SU-DHL-6 (cell line): Measurements from ENCODE around the gene WASL.

Experiments
- CTCF ChIP-seq: fragments of 200-600 bp; sonication (generic); IDR thresholded peaks from one replicate; pipeline ENCODE4 v1.5.1; 2017; ENCODE audit warnings: antibody characterized with exemption, mild to moderate bottlenecking, low read length, moderate library complexity; ENCODE audit not compliant: insufficient read depth, poor library complexity, severe bottlenecking
- EZH2phosphoT487 ChIP-seq: fragments of 200-600 bp; sonication (generic), shearing (Covaris generic); conservative IDR thresholded peaks from 2 replicates; pipeline ENCODE4 v1.6.1; 2018; ENCODE audit warnings: mild to moderate bottlenecking, antibody characterized with exemption, low read length, moderate library complexity, mixed read lengths

- TF ChIP-seq CTCF (no peak), EZH2phosphoT487 (no peak)
These were observed 88.1 kb downstream of the WASL start for GRCh38 chr7:123660514-123661354.
